Measurements from ENCODE around the gene DGLUCY. TPM values are rescaled to one million over a fixed set of nuclear protein-coding genes. Genes with fewer than 3 reads are reported as not detected.

The DGLUCY gene, protein sequence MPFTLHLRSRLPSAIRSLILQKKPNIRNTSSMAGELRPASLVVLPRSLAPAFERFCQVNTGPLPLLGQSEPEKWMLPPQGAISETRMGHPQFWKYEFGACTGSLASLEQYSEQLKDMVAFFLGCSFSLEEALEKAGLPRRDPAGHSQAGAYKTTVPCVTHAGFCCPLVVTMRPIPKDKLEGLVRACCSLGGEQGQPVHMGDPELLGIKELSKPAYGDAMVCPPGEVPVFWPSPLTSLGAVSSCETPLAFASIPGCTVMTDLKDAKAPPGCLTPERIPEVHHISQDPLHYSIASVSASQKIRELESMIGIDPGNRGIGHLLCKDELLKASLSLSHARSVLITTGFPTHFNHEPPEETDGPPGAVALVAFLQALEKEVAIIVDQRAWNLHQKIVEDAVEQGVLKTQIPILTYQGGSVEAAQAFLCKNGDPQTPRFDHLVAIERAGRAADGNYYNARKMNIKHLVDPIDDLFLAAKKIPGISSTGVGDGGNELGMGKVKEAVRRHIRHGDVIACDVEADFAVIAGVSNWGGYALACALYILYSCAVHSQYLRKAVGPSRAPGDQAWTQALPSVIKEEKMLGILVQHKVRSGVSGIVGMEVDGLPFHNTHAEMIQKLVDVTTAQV
- total RNA-seq (41.0 and 51.3 TPM in 2 replicates), polyA plus RNA-seq (34.3 and 44.8 TPM in 2 replicates)

DNA sequence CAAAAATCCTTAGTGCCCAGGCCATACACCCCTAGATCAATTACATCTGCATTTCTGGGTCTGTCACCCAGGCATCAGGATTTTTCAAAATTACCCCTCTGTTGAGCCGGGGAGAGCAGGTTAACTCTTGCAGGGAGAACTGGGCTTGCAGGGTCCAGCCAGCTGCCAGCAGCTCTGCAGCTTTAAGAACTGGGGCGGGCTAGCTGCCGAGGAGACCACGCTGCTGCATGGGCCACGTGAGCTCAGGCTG is at the start of gene DGLUCY:
Gene DGLUCY (plus strand): TSS at position 245 of the 250 bp plus-strand sequence. CDS start 46,222 bp downstream, outside the sequence.
- TF ChIP-seq EZH2 (IDR thresholded peaks at IDR 0.05; ENCODE audit: borderline replicate concordance) (no peak), EZH2phosphoT487 (IDR thresholded peaks at IDR 0.05; ENCODE audit: low read depth, severe bottlenecking, unreplicated experiment) (no peak)
- TF ChIP-seq, protein P1, sequence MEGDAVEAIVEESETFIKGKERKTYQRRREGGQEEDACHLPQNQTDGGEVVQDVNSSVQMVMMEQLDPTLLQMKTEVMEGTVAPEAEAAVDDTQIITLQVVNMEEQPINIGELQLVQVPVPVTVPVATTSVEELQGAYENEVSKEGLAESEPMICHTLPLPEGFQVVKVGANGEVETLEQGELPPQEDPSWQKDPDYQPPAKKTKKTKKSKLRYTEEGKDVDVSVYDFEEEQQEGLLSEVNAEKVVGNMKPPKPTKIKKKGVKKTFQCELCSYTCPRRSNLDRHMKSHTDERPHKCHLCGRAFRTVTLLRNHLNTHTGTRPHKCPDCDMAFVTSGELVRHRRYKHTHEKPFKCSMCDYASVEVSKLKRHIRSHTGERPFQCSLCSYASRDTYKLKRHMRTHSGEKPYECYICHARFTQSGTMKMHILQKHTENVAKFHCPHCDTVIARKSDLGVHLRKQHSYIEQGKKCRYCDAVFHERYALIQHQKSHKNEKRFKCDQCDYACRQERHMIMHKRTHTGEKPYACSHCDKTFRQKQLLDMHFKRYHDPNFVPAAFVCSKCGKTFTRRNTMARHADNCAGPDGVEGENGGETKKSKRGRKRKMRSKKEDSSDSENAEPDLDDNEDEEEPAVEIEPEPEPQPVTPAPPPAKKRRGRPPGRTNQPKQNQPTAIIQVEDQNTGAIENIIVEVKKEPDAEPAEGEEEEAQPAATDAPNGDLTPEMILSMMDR (IDR thresholded peaks at IDR 0.05; ENCODE audit: poor library complexity): no peak
- H3K4me3 ChIP-seq: peak within 1 kb of the TSS; percentile 35
- peaks cover 33% of the 10 kb centered on the region for H3K79me2 ChIP-seq
- no peaks in the 10 kb centered on the region for H3K9me3 ChIP-seq (ENCODE audit: low read depth)
- no peaks in the 10 kb centered on the region for H4K20me1 ChIP-seq (ENCODE audit: insufficient read depth, poor library complexity, severe bottlenecking)
- H3K4me2 ChIP-seq: peak within 1 kb of the TSS; percentile 84
- no peaks in the 10 kb centered on the region for H3K36me3 ChIP-seq (replicated peaks; ENCODE audit: insufficient read depth, low read depth)
- H2AFZ ChIP-seq: peak within 1 kb of the TSS; percentile 58
- 8% methylated on average over 5 of the region's 5 CpGs for WGBS (ENCODE audit: low lambda C conversion rate, missing lambda C conversion rate)
- H3K4me1 ChIP-seq (ENCODE audit: insufficient read depth): peaks cover 49% of the 10 kb centered on the region
- H3K27me3 ChIP-seq: no peaks in the 10 kb centered on the region
- H3K27ac ChIP-seq: peak within 1 kb of the TSS; percentile 93
- peak; percentile 86 for DNase-seq (ENCODE audit: low spot score)
- no peaks in the 10 kb centered on the region for H3K9me2 ChIP-seq (replicated peaks; ENCODE audit: insufficient read depth)

DNA sequence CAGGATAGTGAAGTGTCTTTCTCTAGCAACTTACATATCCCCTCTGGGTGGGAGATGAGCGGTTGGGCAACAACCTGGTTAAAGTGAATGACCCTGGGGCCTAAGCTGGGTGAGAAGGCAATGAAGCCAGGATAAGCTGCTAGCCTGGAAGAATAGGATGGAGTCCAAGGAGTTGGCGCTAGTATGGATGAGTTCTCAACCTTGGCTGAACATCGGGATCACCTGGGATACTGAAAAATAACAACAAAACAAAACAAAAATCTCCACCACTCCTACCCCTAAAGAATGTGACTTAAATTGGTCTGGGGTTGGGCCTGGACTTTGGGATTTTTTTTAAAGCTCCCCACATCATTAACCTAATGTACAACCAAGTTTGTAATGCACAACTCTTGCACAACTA is 48.6 kb upstream of the DGLUCY start:
- Histone ChIP-seq H3K79me2 (no peaks in the 10 kb centered on the region), H3K4me3 (no peak overlapping the region), H3K4me1 (ENCODE audit: insufficient read depth) (peaks cover 7% of the 10 kb centered on the region), H3K27ac (no peak overlapping the region), H3K27me3 (no peaks in the 10 kb centered on the region), H3K9me2 (replicated peaks; ENCODE audit: insufficient read depth) (no peaks in the 10 kb centered on the region), H3K36me3 (replicated peaks; ENCODE audit: insufficient read depth, low read depth) (no peaks in the 10 kb centered on the region), H3K4me2 (no peak overlapping the region), H3K9me3 (ENCODE audit: low read depth) (no peaks in the 10 kb centered on the region), H4K20me1 (ENCODE audit: insufficient read depth, poor library complexity, severe bottlenecking) (no peaks in the 10 kb centered on the region), H2AFZ (no peak overlapping the region)
- 95% methylated on average over 3 of the region's 3 CpGs for WGBS (ENCODE audit: low lambda C conversion rate, missing lambda C conversion rate)
- no peak for DNase-seq (ENCODE audit: low spot score)
- TF ChIP-seq EZH2 (IDR thresholded peaks at IDR 0.05; ENCODE audit: borderline replicate concordance) (no peak), EZH2phosphoT487 (IDR thresholded peaks at IDR 0.05; ENCODE audit: low read depth, severe bottlenecking, unreplicated experiment) (no peak)
- TF ChIP-seq, protein P1 (IDR thresholded peaks at IDR 0.05; ENCODE audit: poor library complexity): no peak

DNA sequence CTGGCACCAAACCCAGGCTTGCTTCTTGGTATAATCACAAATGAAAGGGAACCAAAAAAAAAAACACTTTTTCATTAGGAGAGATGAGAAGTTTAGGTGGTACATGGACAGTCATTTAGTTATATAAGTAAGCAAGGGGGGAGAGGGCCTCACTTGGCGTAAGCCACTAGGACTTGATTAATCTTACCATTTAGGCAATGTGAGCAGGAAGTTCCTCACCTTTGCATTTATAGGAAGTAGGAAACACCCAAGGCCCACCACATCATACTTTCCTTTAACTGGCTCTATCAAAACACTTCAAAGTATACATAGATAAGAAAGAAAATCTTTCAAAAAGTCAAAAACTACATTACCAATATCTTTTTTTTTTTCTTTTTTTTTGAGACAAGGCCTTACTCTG is 46.7 kb upstream of the DGLUCY start:
- Histone ChIP-seq H3K4me3 (no peak overlapping the region), H3K9me2 (replicated peaks; ENCODE audit: insufficient read depth) (no peaks in the 10 kb centered on the region), H3K9me3 (ENCODE audit: low read depth) (no peaks in the 10 kb centered on the region), H2AFZ (no peak overlapping the region), H3K4me2 (no peak overlapping the region), H3K4me1 (ENCODE audit: insufficient read depth) (no peaks in the 10 kb centered on the region), H3K36me3 (replicated peaks; ENCODE audit: insufficient read depth, low read depth) (no peaks in the 10 kb centered on the region), H3K79me2 (no peaks in the 10 kb centered on the region), H3K27me3 (no peaks in the 10 kb centered on the region), H3K27ac (no peak overlapping the region), H4K20me1 (ENCODE audit: insufficient read depth, poor library complexity, severe bottlenecking) (no peaks in the 10 kb centered on the region)
- 100% methylated on average over 1 of the region's 1 CpG for WGBS (ENCODE audit: low lambda C conversion rate, missing lambda C conversion rate)
- DNase-seq (ENCODE audit: low spot score): no peak
- TF ChIP-seq EZH2phosphoT487 (IDR thresholded peaks at IDR 0.05; ENCODE audit: low read depth, severe bottlenecking, unreplicated experiment): no peak
- no peak for TF ChIP-seq EZH2 (IDR thresholded peaks at IDR 0.05; ENCODE audit: borderline replicate concordance)
- TF ChIP-seq, protein P1 (IDR thresholded peaks at IDR 0.05; ENCODE audit: poor library complexity): no peak
